Measurements from ENCODE around the gene CLSTN1. TPM values are rescaled to one million over a fixed set of nuclear protein-coding genes. Genes with fewer than 3 reads are reported as not detected.

Gene CLSTN1
- polyA plus RNA-seq, 3 donors = 5.2 to 25.2 (median 5.3) TPM

DNA sequence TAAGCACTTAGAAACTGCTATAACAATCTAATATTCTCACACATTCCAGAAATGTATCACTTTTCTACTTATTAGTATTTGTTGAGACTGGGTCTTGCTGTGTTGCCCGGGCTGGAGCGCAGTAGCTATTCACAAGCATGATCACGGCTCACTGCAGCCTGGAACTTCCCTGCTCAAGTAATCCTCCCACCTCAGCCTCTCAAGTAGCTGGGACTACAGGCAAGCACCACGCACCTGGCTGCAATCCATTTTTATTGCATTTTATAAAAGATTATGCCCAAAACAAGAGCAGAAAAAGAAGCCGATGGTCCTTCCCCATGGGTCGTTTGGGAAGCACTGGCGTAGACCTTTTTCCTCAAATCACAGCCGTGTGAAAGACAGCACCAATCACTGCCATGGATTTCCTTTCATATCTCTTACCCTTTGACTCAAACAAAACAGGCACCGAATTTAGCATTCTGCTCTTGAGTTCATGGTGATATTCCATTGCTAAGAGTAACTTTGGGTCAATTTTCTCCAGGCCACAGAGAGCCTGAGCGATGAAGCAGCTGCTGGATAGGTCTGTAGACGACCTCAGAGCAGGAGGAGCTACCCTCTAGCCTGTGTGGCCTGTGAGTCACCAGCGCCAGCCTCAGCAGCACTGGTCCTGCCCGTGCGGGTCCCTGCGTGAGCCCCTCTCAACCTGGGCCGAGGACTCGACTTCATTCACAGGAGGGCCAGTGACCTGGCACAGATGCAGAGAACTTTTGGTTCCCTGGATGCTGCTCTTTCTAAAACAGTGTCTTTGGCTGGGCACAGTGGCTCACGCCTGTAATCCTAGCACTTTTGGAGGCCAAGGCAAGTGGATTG, 91.4 kb downstream of the CLSTN1 start:
- intact Hi-C loops (cut with micrococcal nuclease) = no loop called here
- no peak overlapping the region for H2AFZ ChIP-seq (ENCODE audit: insufficient read depth, low read depth, low read length, poor library complexity, severe bottlenecking)
- H3K9me3 ChIP-seq (replicated peaks in 1 of 2; ENCODE audit: control insufficient read depth in 1 of 2, insufficient read depth in 1 of 2, low read length in 2 of 2) = no peaks in the 10 kb centered on the region
- DNase-seq = no peak
- no peaks in the 10 kb centered on the region for H3K27me3 ChIP-seq (ENCODE audit: control insufficient read depth in 2 of 2, insufficient read depth in 2 of 2, low read length in 2 of 2)
- Mint-ChIP-seq H3K9me3 (peaks cover 0 to 2% (median 0%) of the 10 kb centered on the region in 7 donors), H3K27me3 (ENCODE audit: low read depth in 3 of 3) (peaks cover 0 to 3% (median 1%) of the 10 kb centered on the region in 3 donors), H3K36me3 (peaks cover 70 to 93% of the 10 kb centered on the region in 2 donors), H3K27ac (peak overlapping the region; percentile 1 to 93 (median 46)), H3K4me3 (no peak overlapping the region), H3K4me1 (peaks cover 24% of the 10 kb centered on the region)
- no peak overlapping the region for H3K4me3 ChIP-seq (replicated peaks in 1 of 3; ENCODE audit: low read depth in 2 of 3, low read length in 3 of 3)
- TF ChIP-seq, protein P1, sequence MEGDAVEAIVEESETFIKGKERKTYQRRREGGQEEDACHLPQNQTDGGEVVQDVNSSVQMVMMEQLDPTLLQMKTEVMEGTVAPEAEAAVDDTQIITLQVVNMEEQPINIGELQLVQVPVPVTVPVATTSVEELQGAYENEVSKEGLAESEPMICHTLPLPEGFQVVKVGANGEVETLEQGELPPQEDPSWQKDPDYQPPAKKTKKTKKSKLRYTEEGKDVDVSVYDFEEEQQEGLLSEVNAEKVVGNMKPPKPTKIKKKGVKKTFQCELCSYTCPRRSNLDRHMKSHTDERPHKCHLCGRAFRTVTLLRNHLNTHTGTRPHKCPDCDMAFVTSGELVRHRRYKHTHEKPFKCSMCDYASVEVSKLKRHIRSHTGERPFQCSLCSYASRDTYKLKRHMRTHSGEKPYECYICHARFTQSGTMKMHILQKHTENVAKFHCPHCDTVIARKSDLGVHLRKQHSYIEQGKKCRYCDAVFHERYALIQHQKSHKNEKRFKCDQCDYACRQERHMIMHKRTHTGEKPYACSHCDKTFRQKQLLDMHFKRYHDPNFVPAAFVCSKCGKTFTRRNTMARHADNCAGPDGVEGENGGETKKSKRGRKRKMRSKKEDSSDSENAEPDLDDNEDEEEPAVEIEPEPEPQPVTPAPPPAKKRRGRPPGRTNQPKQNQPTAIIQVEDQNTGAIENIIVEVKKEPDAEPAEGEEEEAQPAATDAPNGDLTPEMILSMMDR (IDR thresholded peaks at IDR 0.05) = no peak
- H3K36me3 ChIP-seq (replicated peaks in 1 of 2; ENCODE audit: control insufficient read depth in 1 of 2, insufficient read depth in 2 of 2, low read length in 2 of 2) = peaks cover 70 to 85% of the 10 kb centered on the region in 2 donors
- peak overlapping the region in 1 of 2 donors; percentile 80 for H3K27ac ChIP-seq (ENCODE audit: low read depth in 1 of 2, low read length in 2 of 2)
- 91% methylated on average over 14 of the region's 18 CpGs for WGBS (ENCODE audit: insufficient coverage)
- no peak overlapping the region for H3K9ac ChIP-seq (ENCODE audit: insufficient read depth, low read length, poor library complexity, severe bottlenecking)
- no peak overlapping the region for H3K4me2 ChIP-seq (replicated peaks; ENCODE audit: extremely low read depth, low read length, poor library complexity, severe bottlenecking)
- H3K79me2 ChIP-seq (ENCODE audit: insufficient read depth, low read length) = peaks cover 18% of the 10 kb centered on the region
- H4K20me1 ChIP-seq (ENCODE audit: insufficient read depth, low read length) = peaks cover 69% of the 10 kb centered on the region
- peaks cover 14 to 15% of the 10 kb centered on the region in 2 donors for H3K4me1 ChIP-seq (ENCODE audit: control insufficient read depth in 1 of 2, insufficient read depth in 2 of 2, low read length in 2 of 2)

DNA sequence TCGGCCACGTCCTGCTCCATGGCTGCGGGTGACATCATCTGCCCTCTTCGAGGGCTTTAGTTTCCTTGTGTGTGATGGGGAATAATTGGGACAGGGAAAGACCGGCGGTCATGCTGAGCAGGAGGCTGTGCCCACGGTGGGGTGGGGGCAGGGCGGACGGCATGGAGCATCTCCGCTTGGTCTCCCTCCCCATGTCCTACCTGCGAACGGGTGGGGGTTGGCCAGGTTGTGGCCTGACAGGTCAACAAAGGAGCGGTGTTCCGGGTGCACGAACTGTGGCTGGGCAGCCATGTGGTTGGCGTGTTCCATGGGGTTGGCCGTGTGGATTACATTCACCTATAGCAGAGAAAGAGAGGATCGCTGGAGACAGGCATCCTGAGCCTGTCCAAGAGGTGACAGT, 92.2 kb downstream of the CLSTN1 start:
- peaks cover 0 to 2% (median 0%) of the 10 kb centered on the region in 7 donors for H3K9me3 Mint-ChIP-seq
- intact Hi-C loops (cut with micrococcal nuclease) = no loop called here
- Histone ChIP-seq H4K20me1 (ENCODE audit: insufficient read depth, low read length) (peaks cover 76% of the 10 kb centered on the region), H3K27ac (ENCODE audit: low read depth in 1 of 2, low read length in 2 of 2) (peak overlapping the region; percentile 79 to 80), H2AFZ (ENCODE audit: insufficient read depth, low read depth, low read length, poor library complexity, severe bottlenecking) (no peak overlapping the region), H3K27me3 (ENCODE audit: control insufficient read depth in 2 of 2, insufficient read depth in 2 of 2, low read length in 2 of 2) (no peaks in the 10 kb centered on the region), H3K4me2 (replicated peaks; ENCODE audit: extremely low read depth, low read length, poor library complexity, severe bottlenecking) (no peak overlapping the region), H3K79me2 (ENCODE audit: insufficient read depth, low read length) (peaks cover 23% of the 10 kb centered on the region), H3K4me3 (replicated peaks in 1 of 3; ENCODE audit: low read depth in 2 of 3, low read length in 3 of 3) (no peak overlapping the region), H3K4me1 (ENCODE audit: control insufficient read depth in 1 of 2, insufficient read depth in 2 of 2, low read length in 2 of 2) (peaks cover 14 to 15% of the 10 kb centered on the region in 2 donors), H3K36me3 (replicated peaks in 1 of 2; ENCODE audit: control insufficient read depth in 1 of 2, insufficient read depth in 2 of 2, low read length in 2 of 2) (peaks cover 77 to 88% of the 10 kb centered on the region in 2 donors), H3K9ac (ENCODE audit: insufficient read depth, low read length, poor library complexity, severe bottlenecking) (no peak overlapping the region), H3K9me3 (replicated peaks in 1 of 2; ENCODE audit: control insufficient read depth in 1 of 2, insufficient read depth in 1 of 2, low read length in 2 of 2) (no peaks in the 10 kb centered on the region)
- 96% methylated on average over 14 of the region's 18 CpGs for WGBS (ENCODE audit: insufficient coverage)
- H3K27ac Mint-ChIP-seq = peak overlapping the region; percentile 88 to 96 (median 92)
- TF ChIP-seq, protein P1 (IDR thresholded peaks at IDR 0.05) = no peak
- peaks cover 0 to 3% (median 1%) of the 10 kb centered on the region in 3 donors for H3K27me3 Mint-ChIP-seq (ENCODE audit: low read depth in 3 of 3)
- H3K4me3 Mint-ChIP-seq = no peak overlapping the region
- no peak for DNase-seq
- H3K4me1 Mint-ChIP-seq = peaks cover 19% of the 10 kb centered on the region
- H3K36me3 Mint-ChIP-seq = peaks cover 74 to 96% of the 10 kb centered on the region in 2 donors

All from CD14-positive monocyte (primary cell).